ENCODE data around the gene SPAG9. TPM values are rescaled to one million over a fixed set of nuclear protein-coding genes. Genes with fewer than 3 reads are reported as not detected.

SPAG9 gene
- total and polyA plus RNA-seq, 2 of the 8 experiments (the other 6 are each of a cell fraction or from before 2014, with no cell fraction given): 9.8 to 63.8 TPM

GRCh38 chr17:50914505-50915063 lies 206.1 kb downstream of the SPAG9 start:
- Histone ChIP-seq H4K20me1 (replicated peaks in 1 of 2; ENCODE audit: control insufficient read depth in 1 of 2, insufficient read depth in 2 of 2, low read length in 2 of 2) (no peaks in the 10 kb centered on the region), H2BK15ac (ENCODE audit: low read length) (no peak overlapping the region), H3K18ac (ENCODE audit: extremely low read depth, low read length) (peak overlapping the region; percentile 32; the same call in 1 of the 2 replicates), H2BK5ac (ENCODE audit: low read depth, low read length) (0 out of 2 replicates have a peak overlapping the region, but pooled peaks have one; percentile 35), H3K79me1 (ENCODE audit: low read depth, low read length) (no peaks in the 10 kb centered on the region), H2BK120ac (replicated peaks; ENCODE audit: low read depth, low read length) (no peak overlapping the region), H3K4me1 (replicated peaks in 1 of 4; ENCODE audit: control insufficient read depth in 3 of 4, insufficient read depth in 4 of 4, low read length in 3 of 4) (peaks cover 2 to 51% (median 36%) of the 10 kb centered on the region in 4 experiments), H3K14ac (ENCODE audit: insufficient read length) (no peak overlapping the region), H2AFZ (ENCODE audit: low read length) (no peak overlapping the region), H3K56ac (replicated peaks; ENCODE audit: insufficient read length, low read depth, low read length) (no peak overlapping the region), H4K91ac (replicated peaks; ENCODE audit: insufficient read length, low read length) (peak overlapping the region; percentile 58), H2BK20ac (ENCODE audit: low read length) (no peak overlapping the region), H3K4me3 (ENCODE audit: extremely low read depth in 1 of 4, insufficient read depth in 2 of 4, low read depth in 3 of 4, low read length in 4 of 4) (no peak overlapping the region), H2AK5ac (ENCODE audit: low read depth, low read length) (0 out of 2 replicates have a peak overlapping the region, but pooled peaks have one; percentile 65), H3K9ac (replicated peaks in 1 of 4; ENCODE audit: extremely low read depth in 1 of 4, low read depth in 3 of 4, low read length in 3 of 4) (no peak overlapping the region), H3K9me3 (ENCODE audit: insufficient read depth in 2 of 2, low read depth in 1 of 2, low read length in 1 of 2) (no peaks in the 10 kb centered on the region), H3K4ac (replicated peaks; ENCODE audit: insufficient read length, low read depth, low read length) (no peak overlapping the region), H3K27ac (ENCODE audit: low read depth, low read length) (no peak overlapping the region), H4K5ac (ENCODE audit: insufficient read length, low read depth, low read length) (no peak overlapping the region), H3K23me2 (ENCODE audit: low read depth, low read length) (no peaks in the 10 kb centered on the region), H3K36me3 (ENCODE audit: control insufficient read depth in 2 of 4, insufficient read depth in 4 of 4, low read length in 3 of 4) (no peaks in the 10 kb centered on the region), H3K27me3 (replicated peaks in 1 of 4; ENCODE audit: control insufficient read depth in 3 of 4, extremely low read depth in 1 of 4, insufficient read depth in 3 of 4, low read length in 3 of 4) (peaks cover 0 to 2% (median 0%) of the 10 kb centered on the region in 4 experiments; a peak in 2 of 7 replicates), H3K23ac (ENCODE audit: insufficient read length) (no peak overlapping the region), H3K79me2 (ENCODE audit: control insufficient read depth in 1 of 2, insufficient read depth in 2 of 2, low read length in 2 of 2) (no peaks in the 10 kb centered on the region), H2BK12ac (ENCODE audit: low read depth, low read length) (0 out of 2 replicates have a peak overlapping the region, but pooled peaks have one; percentile 39), H3K4me2 (ENCODE audit: insufficient read depth in 1 of 2, low read depth in 2 of 2, low read length in 2 of 2) (no peak overlapping the region; a peak in 1 of 4 replicates), H4K8ac (ENCODE audit: extremely low read depth, insufficient read depth, low read length) (0 out of 2 replicates have a peak overlapping the region, but pooled peaks have one; percentile 37)
- FAIRE-seq: no peak
- 82% methylated on average over 10 of the region's 11 CpGs; no CpG with 5 or more reads in 1 of the 2 experiments for WGBS, 2 experiments (ENCODE audit: extremely low coverage in 1 of 2, insufficient coverage in 1 of 2, insufficient read length in 1 of 2, insufficient replicate concordance in 2 of 2, low coverage in 1 of 2, low lambda C conversion rate in 2 of 2, missing lambda C conversion rate in 1 of 2)
- ChIA-PET POLR2A (ENCODE audit: partially characterized antibody) (interaction anchor here (0.6 to 2.2 kb wide), 7 partner anchors 10 to 51 kb away, joined by 3 to 10 read pairs (median 5); partner anchors contain the start of gene TOB1), CTCF (ENCODE audit: partially characterized antibody) (interaction anchor here (0.6 to 1.4 kb wide), 6 partner anchors 10 to 41 kb away, joined by 3 to 4 read pairs (median 3); no protein-coding TSS in a partner anchor)
- no peak for DNase-seq (ENCODE audit: low read depth in 1 of 2, low spot score in 2 of 2)
- TF ChIP-seq RFX5 (IDR thresholded peaks at IDR 0.05; ENCODE audit: borderline replicate concordance, low read depth, low read length) (no peak), ASH2L (IDR thresholded peaks at IDR 0.05; ENCODE audit: low read length) (no peak), GABPA (IDR thresholded peaks at IDR 0.05; ENCODE audit: borderline replicate concordance, insufficient read depth, low read length) (no peak), SAP30 (IDR thresholded peaks at IDR 0.05; ENCODE audit: insufficient read depth, insufficient replicate concordance, low read length) (no peak), RAD21 (IDR thresholded peaks at IDR 0.05 in 1 of 2, conservative IDR thresholded peaks at IDR 0.05 in 1 of 2; ENCODE audit: low read depth in 2 of 2, low read length in 2 of 2) (no peak), CTBP2 (IDR thresholded peaks at IDR 0.05; ENCODE audit: borderline replicate concordance, insufficient read depth, insufficient read length, low read length) (no peak), PHF8 (conservative IDR thresholded peaks at IDR 0.05; ENCODE audit: low read depth, low read length) (no peak), SP2 (IDR thresholded peaks at IDR 0.05; ENCODE audit: low read length) (no peak), RXRA (IDR thresholded peaks at IDR 0.05; ENCODE audit: insufficient read depth, low read depth, low read length) (no peak), ZNF274 (IDR thresholded peaks at IDR 0.05; ENCODE audit: borderline replicate concordance, extremely low read depth, low read length) (no peak), JUND (IDR thresholded peaks at IDR 0.05; ENCODE audit: low read length) (no peak), EZH2 (IDR thresholded peaks at IDR 0.05; ENCODE audit: low read depth, low read length, severe bottlenecking) (no peak)

Measured in H1 (cell line).